Upper lobe of left lung (tissue), 6 donors: Measurements from ENCODE around the gene VAV3. TPM values are rescaled to one million over a fixed set of nuclear protein-coding genes. Genes with fewer than 3 reads are reported as not detected.

Source experiments
- ATAC-seq, 2 donors: fragments of 200-7000 bp; cut with Tn5 transposase; one replicate each; pipeline ENCODE4 v1.9.1; 2022; ENCODE audit warnings: mild to moderate bottlenecking in 2 of 2, moderate library complexity in 2 of 2; ENCODE audit not compliant: low FRiP score in 2 of 2
- DNase-seq, 2 donors: peaks; one replicate each; pipeline ENCODE4 v3.0.0-alpha.2; 2019 to 2020
- H3K27ac ChIP-seq, 4 donors: fragments of 200-600 bp; sonication (generic); one replicate each; pipeline ENCODE4 v1.5.1; 2016 to 2019
- H3K27me3 ChIP-seq, 4 donors: fragments of 200-600 bp; sonication (generic); one replicate each; pipeline ENCODE4 v1.5.1; 2017 to 2019
- H3K36me3 ChIP-seq, 4 donors: fragments of 200-600 bp; sonication (generic); one replicate each; pipeline ENCODE4 v1.5.1; 2016 to 2019
- H3K4me1 ChIP-seq, 4 donors: fragments of 200-600 bp; sonication (generic); one replicate each; pipeline ENCODE4 v1.5.1; 2018 to 2019
- H3K4me3 ChIP-seq, 4 donors: fragments of 200-600 bp; sonication (generic); one replicate each; pipeline ENCODE4 v1.5.1; 2017 to 2019; ENCODE audit warnings: mild to moderate bottlenecking in 2 of 4, moderate library complexity in 1 of 4
- H3K9me3 ChIP-seq, 4 donors: fragments of 200-600 bp; sonication (generic); one replicate each; pipeline ENCODE4 v1.5.1; 2018 to 2019
- CTCF ChIP-seq, 6 experiments: fragments of 450-650 bp in 4 of 6; fragments of 200-600 bp in 2 of 6; sonication (generic) in 2 of 6; IDR thresholded peaks; one replicate each; pipeline ENCODE4 v1.5.1; 2016 to 2019; ENCODE audit warnings: antibody characterized with exemption in 6 of 6
- EP300 ChIP-seq, 4 donors: sonication (generic); formaldehyde crosslinking; IDR thresholded peaks; one replicate each; pipeline ENCODE4 v1.5.1; 2017; ENCODE audit warnings: antibody characterized with exemption in 4 of 4, control low read depth in 2 of 4
- POLR2A ChIP-seq, 4 donors: fragments of 450-650 bp; IDR thresholded peaks; one replicate each; pipeline ENCODE4 v1.5.1; 2016 to 2017; ENCODE audit warnings: antibody characterized with exemption in 4 of 4, mild to moderate bottlenecking in 2 of 4
- POLR2AphosphoS5 ChIP-seq, 2 donors: sonication (generic); formaldehyde crosslinking; IDR thresholded peaks; one replicate each; pipeline ENCODE4 v1.5.1; 2017; ENCODE audit warnings: antibody characterized with exemption in 2 of 2
- WGBS, 2 donors: methylation state at CpG; one replicate each; pipeline ENCODE4 v1.1.5; 2017 to 2018; 5-methylcytosine and 5-hydroxymethylcytosine counted together
- total RNA-seq, 6 donors: library from RNA; depleted of rRNA in 4 of 6; stranded (reverse); fragments of >200 nt in 4 of 6; gene quantifications; one replicate each; pipeline versions ENCODE4 v1.1.0 to v1.2.1, GENCODE V29; 2016 to 2021
- donor health status: DM: no; HTN: no; CAD: no; lungs with moderate emphysema.
- donor health status: DM: no; HTN: yes; CAD: no; lungs with severe emphysema.

VAV3 gene
- total RNA-seq, 6 donors from 2014 or later = 5.9 to 13.6 (median 7.8) TPM

GRCh38 chr1:108000184-108000583 is 35.2 kb upstream of the VAV3 start:
- Histone ChIP-seq H3K4me1 (peaks cover 0 to 6% (median 0%) of the 10 kb centered on the region in 4 donors), H3K36me3 (no peaks in the 10 kb centered on the region), H3K27ac (no peak overlapping the region), H3K27me3 (no peaks in the 10 kb centered on the region), H3K9me3 (no peaks in the 10 kb centered on the region), H3K4me3 (no peak overlapping the region)
- DNase-seq = no peak
- 72% methylated on average over 6 of the region's 6 CpGs for WGBS, 2 donors
- ATAC-seq = no peak
- TF ChIP-seq POLR2A (IDR thresholded peaks at IDR 0.05) = no peak
- no peak for TF ChIP-seq CTCF (IDR thresholded peaks at IDR 0.05)
- TF ChIP-seq POLR2AphosphoS5 (IDR thresholded peaks at IDR 0.05) = no peak
- no peak for TF ChIP-seq EP300 (IDR thresholded peaks at IDR 0.05)

GRCh38 chr1:107997866-107998265 is 32.9 kb upstream of the VAV3 start:
- no peak overlapping the region for H3K4me3 ChIP-seq
- no peaks in the 10 kb centered on the region for H3K9me3 ChIP-seq
- 79 to 86% methylated on average over 1 of the region's 1 CpG for WGBS, 2 donors
- H3K4me1 ChIP-seq = peaks cover 0 to 6% (median 0%) of the 10 kb centered on the region in 4 donors
- no peak overlapping the region for H3K27ac ChIP-seq
- TF ChIP-seq CTCF (IDR thresholded peaks at IDR 0.05) = no peak
- TF ChIP-seq POLR2AphosphoS5 (IDR thresholded peaks at IDR 0.05) = no peak
- no peak for TF ChIP-seq EP300 (IDR thresholded peaks at IDR 0.05)
- TF ChIP-seq POLR2A (IDR thresholded peaks at IDR 0.05) = no peak
- H3K36me3 ChIP-seq = no peaks in the 10 kb centered on the region
- H3K27me3 ChIP-seq = no peaks in the 10 kb centered on the region
- ATAC-seq (no peak), DNase-seq (no peak)

GRCh38 chr1:107993920-107994319 is 28.9 kb upstream of the VAV3 start:
- no peaks in the 10 kb centered on the region for H3K9me3 ChIP-seq
- H3K36me3 ChIP-seq = no peaks in the 10 kb centered on the region
- WGBS, 2 donors = 72% methylated on average over 7 of the region's 7 CpGs
- no peak overlapping the region for H3K4me3 ChIP-seq
- no peak for DNase-seq
- no peak overlapping the region for H3K27ac ChIP-seq
- H3K27me3 ChIP-seq = no peaks in the 10 kb centered on the region
- no peaks in the 10 kb centered on the region for H3K4me1 ChIP-seq
- no peak for ATAC-seq
- TF ChIP-seq POLR2AphosphoS5 (IDR thresholded peaks at IDR 0.05) = no peak
- TF ChIP-seq CTCF (IDR thresholded peaks at IDR 0.05) = no peak
- no peak for TF ChIP-seq POLR2A (IDR thresholded peaks at IDR 0.05)
- TF ChIP-seq EP300 (IDR thresholded peaks at IDR 0.05) = no peak

- Histone ChIP-seq H3K27me3 (no peaks in the 10 kb centered on the region), H3K27ac (no peak overlapping the region), H3K9me3 (no peaks in the 10 kb centered on the region), H3K4me3 (no peak overlapping the region), H3K4me1 (no peaks in the 10 kb centered on the region), H3K36me3 (no peaks in the 10 kb centered on the region)
- TF ChIP-seq CTCF (IDR thresholded peaks at IDR 0.05) (no peak), POLR2AphosphoS5 (IDR thresholded peaks at IDR 0.05) (no peak), POLR2A (IDR thresholded peaks at IDR 0.05) (no peak), EP300 (IDR thresholded peaks at IDR 0.05) (no peak)
- ATAC-seq (no peak), DNase-seq (no peak)
- WGBS, 2 donors = 82 to 88% methylated on average over 3 of the region's 3 CpGs
Observed at GRCh38 chr1:107992347-107992746, 27.4 kb upstream of the VAV3 start.

- H3K36me3 ChIP-seq = no peaks in the 10 kb centered on the region
Observed at GRCh38 chr1:107991371-107992066, 26.5 kb upstream of the VAV3 start.

More at GRCh38 chr1:107991371-107992066, 26.5 kb upstream of the VAV3 start:
- no peak overlapping the region for H3K27ac ChIP-seq
- TF ChIP-seq EP300 (IDR thresholded peaks at IDR 0.05) = no peak
- no peak for TF ChIP-seq POLR2A (IDR thresholded peaks at IDR 0.05)
- no peak for TF ChIP-seq CTCF (IDR thresholded peaks at IDR 0.05)
- TF ChIP-seq POLR2AphosphoS5 (IDR thresholded peaks at IDR 0.05) = peak in 1 of 2 donors; percentile 21
- no peaks in the 10 kb centered on the region for H3K4me1 ChIP-seq
- H3K4me3 ChIP-seq = no peak overlapping the region
- ATAC-seq (no peak), DNase-seq (no peak)
- 83 to 93% methylated on average over 8 of the region's 8 CpGs for whole genome bisulfite sequencing, 2 donors
- no peaks in the 10 kb centered on the region for H3K9me3 ChIP-seq
- no peaks in the 10 kb centered on the region for H3K27me3 ChIP-seq
